Mucosa of stomach (tissue), 1 donor: Measurements from ENCODE around the gene UBE2N.
"Not testable (repeated sequence)": the region's sequence is repeated elsewhere in the genome, so short reads cannot be mapped to it uniquely, and the experiment has no call there.

ENCODE experiments used
- H3K27me3 ChIP-seq: one replicate; pipeline ENCODE4 v1.7.0; 2013; ENCODE audit warnings: mild to moderate bottlenecking, low read length; ENCODE audit not compliant: control insufficient read depth, insufficient read depth
- H3K36me3 ChIP-seq: one replicate; pipeline ENCODE4 v1.7.0; 2013; ENCODE audit warnings: low read length; ENCODE audit not compliant: control insufficient read depth, insufficient read depth
- H3K4me1 ChIP-seq: one replicate; pipeline ENCODE4 v1.7.0; 2013; ENCODE audit warnings: mild to moderate bottlenecking, low read length; ENCODE audit not compliant: control insufficient read depth, insufficient read depth
- H3K4me3 ChIP-seq: one replicate; pipeline ENCODE4 v1.7.0; 2013; ENCODE audit warnings: low read length
- H3K9ac ChIP-seq: one replicate; pipeline ENCODE4 v1.7.0; 2013; ENCODE audit warnings: mild to moderate bottlenecking, low read length, moderate library complexity
- H3K9me3 ChIP-seq: one replicate; pipeline ENCODE4 v1.7.0; 2013; ENCODE audit warnings: mild to moderate bottlenecking, low read length, moderate library complexity; ENCODE audit not compliant: control insufficient read depth
- donor health status: Pancreatic carcinoma.

The UBE2N gene

DNA sequence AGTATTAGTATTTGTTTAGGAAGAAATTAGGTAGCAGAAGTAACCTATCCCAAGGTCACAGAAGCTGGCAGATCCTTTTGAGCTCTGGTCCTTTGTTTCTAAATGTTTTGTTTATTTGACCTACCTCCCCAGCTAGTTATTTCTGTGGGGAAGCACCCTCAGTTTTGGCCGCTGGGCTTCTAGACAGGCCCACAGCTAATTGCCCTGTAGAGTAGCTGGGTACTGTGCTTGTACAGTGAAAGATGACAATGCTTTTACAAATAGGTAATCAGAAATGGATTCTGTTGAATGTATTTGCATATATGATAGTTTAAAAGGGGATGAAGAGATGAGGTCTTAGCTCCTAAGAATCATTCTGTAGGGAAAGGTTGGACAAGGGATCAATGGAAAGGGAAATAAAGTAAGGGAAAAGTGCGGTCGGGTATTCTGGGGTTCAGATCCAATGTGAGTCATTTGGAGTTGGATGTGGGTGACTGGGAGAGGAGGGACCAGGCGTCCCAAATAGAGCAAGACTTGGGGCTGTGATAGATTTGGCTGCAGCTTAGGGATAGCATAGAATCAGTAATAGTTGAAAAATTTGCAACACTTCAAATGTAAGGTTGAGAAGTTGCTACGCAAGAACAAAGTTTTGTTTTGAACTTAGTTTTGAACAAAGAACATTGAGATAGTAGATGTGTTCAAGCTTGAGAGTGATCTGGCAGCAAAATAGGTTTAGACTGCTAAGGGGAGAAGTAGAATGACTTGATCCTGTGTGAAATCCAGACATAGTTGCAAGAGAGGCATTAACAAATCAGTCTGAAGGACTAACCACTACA is 60.4 kb downstream of the UBE2N start:
- H3K4me3 ChIP-seq, result no peak overlapping the region
- H3K4me1 ChIP-seq, result peaks cover 19% of the 10 kb centered on the region
- H3K36me3 ChIP-seq, result no peaks in the 10 kb centered on the region
- no peaks in the 10 kb centered on the region for H3K27me3 ChIP-seq
- H3K9me3 ChIP-seq, result no peaks in the 10 kb centered on the region
- peak overlapping the region; percentile 32 for H3K9ac ChIP-seq

DNA sequence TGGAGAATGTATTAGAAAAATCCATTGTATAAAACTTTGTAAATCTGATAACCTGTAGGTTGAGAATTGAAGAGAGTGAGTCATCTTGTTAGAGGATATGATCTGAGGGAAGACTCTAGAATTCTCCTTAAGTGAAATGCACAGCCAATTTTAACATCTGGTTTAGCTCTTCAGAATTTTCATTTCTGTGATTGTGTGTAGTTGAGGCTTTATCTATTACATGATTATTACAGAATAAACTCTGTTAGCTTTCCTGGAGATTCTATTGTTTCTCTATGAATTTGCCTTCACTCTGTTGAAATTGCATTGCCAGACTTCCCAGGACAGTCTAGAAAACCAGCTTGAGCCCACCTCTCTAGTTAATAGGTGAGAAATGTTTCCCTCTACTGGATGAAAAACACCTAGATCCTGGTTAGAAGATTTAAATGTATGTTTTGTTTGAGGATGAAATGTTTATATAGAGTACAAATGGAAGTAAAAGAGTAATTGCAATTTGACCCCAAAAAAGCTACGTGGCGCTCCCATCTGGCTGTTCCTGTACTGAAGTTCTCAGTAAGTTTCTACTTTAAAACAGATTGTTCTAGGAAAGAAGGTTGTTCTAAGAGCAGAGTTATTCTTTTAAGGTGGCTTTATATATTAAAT is 61.1 kb downstream of the UBE2N start:
- no peaks in the 10 kb centered on the region for H3K27me3 ChIP-seq
- H3K4me3 ChIP-seq, result no peak overlapping the region
- no peaks in the 10 kb centered on the region for H3K36me3 ChIP-seq
- peaks cover 26% of the 10 kb centered on the region for H3K4me1 ChIP-seq
- H3K9me3 ChIP-seq, result no peaks in the 10 kb centered on the region
- peak overlapping the region; percentile 32 for H3K9ac ChIP-seq

DNA sequence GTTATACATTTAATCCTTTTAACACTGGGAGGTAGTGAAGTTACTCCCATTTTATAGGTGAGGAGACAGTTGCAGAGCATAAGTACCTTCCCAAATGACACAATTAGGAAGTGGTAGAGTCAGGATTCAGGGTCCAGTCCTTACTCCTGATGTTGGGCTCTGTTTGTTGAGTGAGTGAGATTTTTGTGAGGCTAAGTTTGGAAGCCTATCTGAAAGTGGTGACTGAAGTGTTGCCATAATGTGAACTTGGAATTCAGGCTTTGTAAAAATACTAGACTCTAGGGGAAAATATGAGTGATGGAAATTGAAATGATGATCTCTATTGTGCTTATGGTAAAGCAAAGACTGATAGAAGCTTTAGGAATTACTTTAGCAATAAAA is 61.8 kb downstream of the UBE2N start:
- Histone ChIP-seq H3K9me3 (no peaks in the 10 kb centered on the region), H3K4me3 (peak overlapping the region; percentile 70), H3K27me3 (no peaks in the 10 kb centered on the region), H3K4me1 (peaks cover 27% of the 10 kb centered on the region), H3K36me3 (no peaks in the 10 kb centered on the region), H3K9ac (peak overlapping the region; percentile 95)

DNA sequence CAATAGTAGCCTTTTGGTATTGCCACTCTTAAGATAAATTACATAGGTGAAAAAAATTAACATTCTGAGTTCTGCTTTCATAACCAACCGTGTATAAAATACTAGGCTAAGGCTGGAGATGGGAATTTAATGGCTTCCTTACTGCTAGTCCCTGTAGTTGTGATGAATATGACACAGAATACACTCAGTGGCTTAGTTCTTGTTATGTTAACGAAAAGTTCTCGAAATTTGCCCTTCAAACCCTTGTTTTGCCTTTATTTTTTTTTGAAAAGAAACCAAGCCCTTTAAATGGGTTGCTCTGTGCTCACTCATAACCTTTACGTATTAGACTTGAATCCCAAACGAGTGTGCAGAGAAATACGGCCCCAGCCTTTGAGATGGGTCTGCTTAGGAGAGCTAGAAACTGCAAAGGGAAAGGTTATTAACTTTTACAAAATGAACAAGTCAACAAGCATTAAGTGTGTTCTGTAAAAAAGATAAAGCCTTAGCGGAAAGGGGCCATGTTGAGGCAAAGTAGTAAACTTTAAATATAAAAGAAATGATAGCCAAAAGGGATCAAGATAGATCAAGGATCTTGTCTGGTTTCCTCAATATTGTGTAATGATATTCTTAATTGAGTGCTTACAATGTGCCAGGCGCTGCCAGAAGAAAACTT is 62.3 kb downstream of the UBE2N start:
- H3K4me3 ChIP-seq, result peak overlapping the region; percentile 70
- H3K9me3 ChIP-seq, result no peaks in the 10 kb centered on the region
- peaks cover 32% of the 10 kb centered on the region for H3K4me1 ChIP-seq
- no peaks in the 10 kb centered on the region for H3K27me3 ChIP-seq
- no peaks in the 10 kb centered on the region for H3K36me3 ChIP-seq
- H3K9ac ChIP-seq, result peak overlapping the region; percentile 95

- Histone ChIP-seq H3K27me3 (no peaks in the 10 kb centered on the region), H3K9me3 (no peaks in the 10 kb centered on the region), H3K4me1 (peaks cover 37% of the 10 kb centered on the region), H3K4me3 (peak overlapping the region; percentile 70), H3K36me3 (no peaks in the 10 kb centered on the region), H3K9ac (peak overlapping the region; percentile 95)
Observed at GRCh38 chr12:93378998-93379325, 62.8 kb downstream of the UBE2N start.

DNA sequence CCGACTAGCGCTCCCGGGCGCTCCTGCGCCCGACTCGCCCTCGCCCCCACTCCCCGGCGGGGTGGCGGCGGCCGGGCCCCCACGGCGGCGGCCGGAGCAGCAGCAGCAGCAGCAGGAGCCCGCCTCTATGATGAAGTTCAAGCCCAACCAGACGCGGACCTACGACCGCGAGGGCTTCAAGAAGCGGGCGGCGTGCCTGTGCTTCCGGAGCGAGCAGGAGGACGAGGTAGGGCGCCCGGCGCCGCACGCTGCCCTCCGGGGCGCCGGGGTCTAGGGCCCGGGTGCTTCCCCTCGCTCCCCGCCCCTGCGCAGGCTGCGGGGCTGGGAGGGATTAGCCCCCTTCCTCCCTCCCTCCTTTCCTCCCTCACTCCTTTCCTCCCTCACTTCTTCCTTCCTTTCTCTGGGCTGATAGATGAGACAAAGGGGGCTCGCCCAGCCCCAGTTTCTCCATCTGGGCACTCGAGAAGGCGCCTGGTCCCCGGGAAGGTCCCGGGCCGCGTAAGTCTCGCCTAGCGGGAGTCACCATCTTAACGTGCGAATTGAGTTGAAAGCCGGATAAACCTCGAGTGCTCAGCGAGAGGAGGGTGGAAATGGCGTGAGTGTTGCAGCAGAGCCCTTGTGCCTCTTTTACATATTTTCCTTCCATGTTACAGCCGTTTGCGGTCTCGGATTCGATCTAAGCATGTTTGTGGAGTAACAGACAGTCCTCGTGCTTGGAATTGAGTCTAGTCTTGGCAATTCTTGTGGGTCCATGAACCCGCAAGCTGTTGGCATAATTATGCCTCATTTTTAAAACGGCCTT is 63.4 kb downstream of the UBE2N start:
- not testable (repeated sequence) for H3K27me3 ChIP-seq, H3K36me3 ChIP-seq, H3K9me3 ChIP-seq
- H3K4me1 ChIP-seq, result peaks cover 40% of the 10 kb centered on the region
- H3K9ac ChIP-seq, result peak overlapping the region; percentile 95
- H3K4me3 ChIP-seq, result peak overlapping the region; percentile 70

GRCh38 chr12:93377252-93378195 is 64.2 kb downstream of the UBE2N start, which contains the start of gene NUDT4:
Gene NUDT4, plus strand, starts transcription at chr12:93377925. Its CDS starts 398 bp downstream, at chr12:93378323.
- Histone ChIP-seq H3K9ac (peak within 1 kb of the TSS; percentile 95), H3K4me1 (peaks cover 40% of the 10 kb centered on the region), H3K9me3 (no peaks in the 10 kb centered on the region), H3K36me3 (no peaks in the 10 kb centered on the region), H3K4me3 (peak within 1 kb of the TSS; percentile 78), H3K27me3 (no peaks in the 10 kb centered on the region)

DNA sequence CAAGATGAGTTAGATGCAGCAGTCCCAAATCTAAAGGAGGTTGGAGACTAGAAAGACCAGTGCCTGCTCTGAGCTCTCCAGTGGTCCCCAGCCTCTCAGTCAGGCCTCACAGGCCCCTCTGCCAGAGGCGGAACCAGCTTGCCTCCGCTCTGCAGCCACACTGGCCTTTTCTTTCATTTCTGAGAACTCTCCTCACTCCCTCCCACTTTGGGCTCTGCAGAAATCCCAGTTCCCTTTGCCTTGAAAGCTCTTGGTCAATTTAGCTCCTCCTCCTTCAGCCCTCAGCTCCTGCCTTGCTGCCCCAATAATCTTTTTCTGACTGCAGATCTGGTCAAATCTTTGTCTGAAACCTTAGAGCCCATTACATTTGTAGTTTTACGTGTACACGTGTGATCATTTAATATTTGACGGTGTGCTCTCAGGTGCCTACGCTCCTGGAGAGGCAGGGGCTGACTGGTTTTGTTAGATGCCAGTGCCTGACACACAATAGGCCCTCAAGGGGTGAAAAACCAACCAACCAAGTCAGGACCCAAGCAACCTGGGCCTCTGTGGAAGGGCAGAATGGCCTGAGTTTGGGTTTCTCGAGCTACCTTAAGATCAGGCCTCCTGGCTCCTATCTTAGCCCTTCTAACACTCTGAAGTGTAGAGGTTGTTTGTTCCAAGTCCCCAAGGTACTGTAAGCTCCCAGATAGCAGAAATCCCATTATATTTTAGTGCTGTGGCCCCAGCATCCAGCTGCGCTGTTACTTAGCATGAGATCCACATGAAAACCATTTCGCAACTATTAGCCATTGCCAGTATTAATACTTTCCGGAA is 65.1 kb downstream of the UBE2N start:
- no peaks in the 10 kb centered on the region for H3K36me3 ChIP-seq
- H3K27me3 ChIP-seq, result no peaks in the 10 kb centered on the region
- no peaks in the 10 kb centered on the region for H3K9me3 ChIP-seq
- H3K4me1 ChIP-seq, result peaks cover 40% of the 10 kb centered on the region
- peak overlapping the region; percentile 79 for H3K9ac ChIP-seq
- peak overlapping the region; percentile 78 for H3K4me3 ChIP-seq

GRCh38 chr12:93375906-93376305 is 65.8 kb downstream of the UBE2N start:
- Histone ChIP-seq H3K4me1 (peaks cover 33% of the 10 kb centered on the region), H3K4me3 (no peak overlapping the region), H3K9me3 (no peaks in the 10 kb centered on the region), H3K36me3 (no peaks in the 10 kb centered on the region), H3K9ac (peak overlapping the region; percentile 79), H3K27me3 (no peaks in the 10 kb centered on the region)

- no peaks in the 10 kb centered on the region for H3K27me3 ChIP-seq
- no peaks in the 10 kb centered on the region for H3K9me3 ChIP-seq
- H3K4me3 ChIP-seq, result no peak overlapping the region
- H3K9ac ChIP-seq, result no peak overlapping the region
- H3K36me3 ChIP-seq, result no peaks in the 10 kb centered on the region
- peaks cover 28% of the 10 kb centered on the region for H3K4me1 ChIP-seq
Observed at GRCh38 chr12:93373961-93374656, 67.6 kb downstream of the UBE2N start.
